GM19372 (cell line): ENCODE results near the gene LACTBL1.
"Not testable (repeated sequence)": the region's sequence is repeated elsewhere in the genome, so short reads cannot be mapped to it uniquely, and the experiment has no call there.

ENCODE experiments used
- ATAC-seq: cut with Tn5 transposase; IDR thresholded peaks from one replicate; pipeline ENCODE4 v1.9.1; 2021; ENCODE audit warnings: mild to moderate bottlenecking, low read depth, moderate library complexity; ENCODE audit not compliant: unreplicated experiment

LACTBL1 gene

GRCh38 chr1:22949822-22950331 is 22.8 kb downstream of the LACTBL1 start:
- ATAC-seq = no peak

GRCh38 chr1:22945171-22945570 is 27.5 kb downstream of the LACTBL1 start:
- not testable (repeated sequence) for ATAC-seq

DNA sequence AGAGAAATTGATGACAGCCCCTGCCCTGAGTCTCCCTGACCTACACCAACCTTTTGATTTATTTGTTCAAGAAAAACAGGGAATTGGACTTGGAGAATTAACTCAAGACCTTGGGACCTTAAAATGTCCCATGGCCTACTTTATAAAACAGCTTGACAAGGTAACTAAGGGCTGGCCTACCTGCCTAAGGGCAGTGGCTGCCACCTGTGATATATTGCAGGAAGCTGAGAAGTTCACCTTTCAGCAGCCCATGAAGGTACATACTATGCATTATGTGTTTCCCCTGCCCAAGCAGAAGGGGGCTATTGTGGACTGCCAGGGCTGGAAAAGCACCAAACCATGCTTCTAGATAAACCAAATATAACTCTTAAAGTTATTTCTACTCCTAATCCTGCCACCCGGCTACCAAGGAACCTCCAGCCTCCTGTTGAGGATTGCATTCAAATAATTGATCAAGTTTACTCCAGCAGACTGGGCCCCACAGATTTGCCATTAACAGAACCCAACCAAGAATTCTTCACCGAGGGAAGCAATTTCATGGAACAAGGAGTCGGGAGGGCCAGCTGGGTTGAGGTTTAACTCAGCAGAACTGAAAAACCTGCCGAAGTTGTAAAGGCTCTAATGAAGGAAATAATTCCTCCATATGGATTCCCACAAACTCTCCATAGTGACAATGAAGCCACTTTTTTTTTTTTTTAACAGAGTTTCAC is 28.2 kb downstream of the LACTBL1 start:
- ATAC-seq = no peak

GRCh38 chr1:22941257-22941656 is 31.4 kb downstream of the LACTBL1 start:
- no peak for ATAC-seq

DNA sequence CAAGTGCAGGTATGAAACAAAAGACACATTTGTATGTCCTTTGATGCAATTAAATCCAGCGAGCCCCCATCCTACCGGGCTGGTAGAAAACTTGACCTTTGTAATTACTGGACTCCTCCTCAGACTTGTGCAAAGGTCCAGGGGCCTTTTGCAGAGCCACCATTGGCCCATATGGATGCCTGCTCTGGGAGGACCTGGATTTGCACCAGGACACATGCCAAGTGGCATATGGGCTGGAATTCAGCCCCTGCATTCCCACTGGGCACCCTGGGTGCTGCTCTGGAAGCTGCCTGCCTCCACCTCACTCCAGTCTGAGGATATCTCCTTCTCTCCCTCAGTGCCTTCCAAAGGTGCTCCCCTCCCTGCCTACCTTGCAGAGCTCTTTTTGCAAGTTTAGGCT is 36.0 kb downstream of the LACTBL1 start:
- ATAC-seq = no peak

GRCh38 chr1:22935433-22935832 is 37.2 kb downstream of the LACTBL1 start:
- no peak for ATAC-seq

GRCh38 chr1:22932803-22933470 is 39.7 kb downstream of the LACTBL1 start:
- no peak for ATAC-seq

DNA sequence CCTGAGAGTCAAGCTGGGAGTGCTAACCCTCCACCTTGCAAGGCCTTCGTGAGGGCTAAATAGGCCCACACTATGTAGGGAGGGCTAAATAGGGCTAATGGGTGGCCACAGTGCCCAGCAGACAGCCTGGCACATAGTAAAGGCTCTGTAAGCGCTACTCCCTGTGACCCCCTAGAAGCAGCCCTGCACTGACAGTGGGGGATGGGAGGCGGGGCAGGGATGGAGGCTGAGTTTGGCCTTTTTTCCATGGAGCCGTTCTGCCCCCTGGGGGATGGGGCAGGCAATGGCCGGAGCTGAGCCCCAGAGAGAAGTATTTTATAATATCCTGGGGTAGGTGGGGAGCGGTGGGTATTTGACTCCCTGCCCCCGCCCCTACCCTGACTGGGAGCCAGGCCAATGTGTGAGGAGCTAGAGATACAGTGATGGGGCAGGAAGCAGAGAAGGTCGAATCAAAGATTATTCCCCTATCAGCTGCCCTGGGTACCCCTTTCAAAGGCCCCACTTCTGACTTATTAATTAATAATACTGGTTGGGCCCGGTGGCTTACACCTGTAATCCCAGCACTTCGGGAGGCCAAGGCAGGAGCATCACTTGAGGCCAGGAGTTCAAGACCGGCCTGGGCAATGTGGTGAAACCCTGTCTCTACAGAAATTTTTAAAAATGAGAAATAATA is 42.3 kb downstream of the LACTBL1 start:
- ATAC-seq = no peak

DNA sequence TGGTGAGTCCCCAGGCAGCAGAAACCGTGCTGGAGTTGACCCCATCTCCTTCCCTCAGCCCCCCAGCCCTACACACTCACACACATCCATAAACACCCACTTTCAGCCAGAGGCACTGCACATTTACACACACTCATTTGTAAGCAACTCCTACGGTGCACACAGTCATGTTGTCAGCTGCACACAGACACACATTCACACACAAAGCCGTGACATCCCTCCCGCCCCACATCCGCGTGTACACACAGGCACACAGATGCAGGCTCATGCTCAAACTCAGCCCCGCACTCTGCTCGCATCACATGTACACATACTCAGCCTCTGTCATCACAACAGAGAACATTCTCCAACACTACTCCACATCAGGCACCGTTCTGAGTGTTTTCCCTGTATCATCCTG is 47.6 kb downstream of the LACTBL1 start:
- ATAC-seq = no peak

GRCh38 chr1:22922640-22923039 is 50.0 kb downstream of the LACTBL1 start:
- no peak for ATAC-seq

DNA sequence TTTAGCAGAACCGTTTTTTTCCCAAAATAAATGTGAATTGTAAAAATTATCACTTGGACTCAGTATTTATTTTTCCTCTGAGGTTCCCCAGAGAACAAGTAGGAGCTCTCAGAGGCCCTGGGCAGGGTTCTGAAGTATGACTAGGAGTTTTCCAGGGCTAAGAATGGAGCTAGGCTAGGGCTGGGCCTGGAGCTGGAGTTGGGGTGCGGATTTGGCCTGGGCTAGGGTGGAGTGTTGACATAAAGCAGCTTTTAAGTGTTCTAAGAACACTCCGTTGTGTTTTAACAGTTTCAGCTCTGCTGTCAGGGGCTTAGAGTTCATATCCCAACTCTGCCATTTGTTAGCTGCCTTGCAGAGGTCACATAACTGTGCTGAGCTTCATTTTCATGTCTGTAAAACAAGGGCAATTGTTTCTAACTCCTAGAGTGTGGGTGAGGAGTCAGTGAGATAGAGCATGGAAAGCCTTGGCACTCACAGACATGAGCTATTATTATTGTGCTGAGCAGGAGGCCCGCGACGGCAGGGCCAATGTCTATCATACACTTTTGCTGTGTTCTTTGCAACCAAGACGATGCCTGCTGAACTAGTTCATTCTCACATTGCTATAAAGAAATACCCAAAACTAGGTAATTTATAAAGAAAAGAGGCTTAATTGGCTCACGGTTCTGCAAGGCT is 51.1 kb downstream of the LACTBL1 start:
- ATAC-seq = no peak

- ATAC-seq = no peak
These were observed 51.8 kb downstream of the LACTBL1 start for GRCh38 chr1:22920734-22921451.

DNA sequence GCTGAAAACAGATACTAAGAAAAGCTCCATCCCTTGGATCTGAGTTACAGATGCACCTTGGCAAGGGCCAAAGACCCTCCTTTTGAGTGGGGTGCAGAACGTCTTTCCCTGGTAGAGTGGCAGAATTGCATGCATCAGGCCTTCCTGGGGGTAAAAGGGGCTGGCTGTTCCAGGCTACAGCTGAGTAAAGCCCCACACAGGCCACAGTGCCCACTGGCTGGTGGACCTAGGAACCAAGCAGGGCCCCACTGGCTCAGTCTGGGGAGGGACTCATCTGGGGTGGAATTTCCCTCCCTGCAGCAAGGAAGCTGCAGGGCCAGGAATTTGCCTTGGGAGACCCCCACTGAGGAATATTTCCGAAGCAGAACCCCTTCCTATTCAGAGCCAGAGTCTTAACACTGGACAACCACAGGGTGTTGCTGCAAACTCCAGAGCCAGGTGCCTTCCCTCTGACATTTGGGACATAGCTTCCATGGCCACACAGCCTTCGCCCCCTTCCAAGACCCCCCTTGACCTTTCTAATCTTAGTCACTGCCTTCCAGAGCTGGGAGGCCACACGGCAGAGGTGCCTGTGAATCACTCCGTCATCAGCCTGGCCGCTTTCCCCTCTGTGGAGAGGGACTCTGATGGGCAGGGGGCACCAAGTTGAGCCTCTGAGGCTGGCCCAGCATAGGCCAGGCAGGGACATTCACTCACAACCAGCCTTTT is 52.5 kb downstream of the LACTBL1 start:
- ATAC-seq = no peak

- no peak for ATAC-seq
These were observed 53.2 kb downstream of the LACTBL1 start for GRCh38 chr1:22919341-22920025.

GRCh38 chr1:22918644-22919043 is 54.0 kb downstream of the LACTBL1 start:
- no peak for ATAC-seq

DNA sequence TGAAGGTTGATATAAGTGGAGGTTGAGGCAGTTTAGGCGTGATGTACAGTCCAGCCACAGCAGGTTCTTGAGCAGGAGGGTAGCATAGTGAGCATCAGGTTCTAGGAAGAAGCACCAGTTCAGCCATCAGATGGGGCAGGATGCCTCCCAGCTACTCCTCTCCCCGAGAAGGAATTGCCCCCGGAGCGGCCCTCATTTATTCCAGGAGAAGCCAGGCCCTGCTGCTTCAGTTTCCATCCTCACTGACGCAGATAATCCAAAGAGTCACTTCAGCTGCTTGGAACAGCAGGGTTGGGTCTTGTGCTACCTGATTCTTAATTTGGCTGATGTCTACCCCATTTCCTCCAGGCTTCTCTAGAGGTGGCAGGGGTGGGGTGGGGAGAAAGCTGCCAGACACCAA is 54.7 kb downstream of the LACTBL1 start:
- no peak for ATAC-seq

- ATAC-seq = no peak
These were observed 56.2 kb downstream of the LACTBL1 start for GRCh38 chr1:22916471-22916820.

DNA sequence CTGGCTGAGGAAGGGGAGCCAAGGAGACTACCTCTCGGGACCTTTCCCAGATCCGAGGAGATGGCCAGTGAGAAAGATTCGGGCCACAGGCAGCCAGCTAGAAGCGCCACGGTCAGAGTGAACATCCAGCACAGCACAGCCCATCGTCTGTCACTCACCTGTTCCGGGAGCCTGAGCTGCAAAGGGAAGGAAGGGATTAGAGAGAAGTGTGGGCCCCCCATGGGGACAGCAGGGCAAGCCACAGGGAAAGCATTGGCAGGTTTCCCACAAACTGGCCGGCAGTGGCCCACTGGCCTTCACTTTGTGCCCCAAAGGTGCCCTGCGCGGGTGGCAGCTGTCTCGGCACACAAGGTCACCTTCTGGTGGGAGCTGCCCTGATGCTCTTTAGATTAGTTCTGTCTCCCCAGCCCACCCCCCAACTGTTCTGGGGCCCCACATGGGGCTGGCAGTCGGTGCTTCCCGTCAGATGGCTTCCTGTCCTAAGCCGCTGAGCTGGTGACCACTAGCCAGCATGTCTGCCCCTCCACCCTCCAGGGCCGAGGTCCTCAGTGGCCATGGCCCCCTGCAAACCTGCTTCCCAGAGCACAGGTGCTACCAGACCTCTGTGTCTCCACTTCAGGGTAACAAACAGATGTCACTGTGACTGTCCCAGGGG is 56.7 kb downstream of the LACTBL1 start:
- ATAC-seq = no peak

DNA sequence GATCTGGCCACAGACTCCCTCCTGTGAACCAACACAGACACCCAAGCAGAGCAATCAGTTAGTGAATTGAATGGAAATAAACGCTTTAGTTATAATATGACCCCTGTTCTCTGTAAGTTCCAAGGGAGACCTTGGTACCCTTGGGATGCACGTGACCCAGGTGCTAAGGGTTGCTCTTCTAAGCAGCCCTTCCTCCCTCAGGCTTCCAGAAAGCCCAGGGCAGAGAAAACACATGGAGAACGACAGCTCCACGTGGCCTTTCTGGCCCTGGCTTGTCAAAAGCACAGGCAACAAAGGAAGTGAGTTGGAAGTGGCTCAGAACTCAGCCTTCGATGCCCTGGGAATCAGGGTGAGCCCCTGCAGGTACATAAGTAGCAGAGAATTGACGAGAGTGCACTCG is 57.4 kb downstream of the LACTBL1 start:
- ATAC-seq = no peak
